Activated naive CD8-positive, alpha-beta T cell treated with anti-CD3 and anti-CD28 coated beads, Interleukin-2, amount 50 U/mL, for 24 hours (primary cell): ENCODE results near the gene RNF145.
A peak's percentile ranks its signal among the peaks of the same experiment; 100 is the strongest.
"Not testable (repeated sequence)": the region's sequence is repeated elsewhere in the genome, so short reads cannot be mapped to it uniquely, and the experiment has no call there.

Experiments used
- ATAC-seq: fragments of 150-1000 bp; cut with Tn5 transposase; one replicate; pipeline ENCODE4 v1.10.0; 2021
- DNase-seq: peaks from one replicate; pipeline ENCODE4 v3.0.0; 2021
- H3K27ac Mint-ChIP-seq: one replicate; pipeline ENCODE4 v1.8.0; 2021; ENCODE audit warnings: mild to moderate bottlenecking, mixed read lengths
- H3K27me3 Mint-ChIP-seq: one replicate; pipeline ENCODE4 v1.8.0; 2021; ENCODE audit warnings: mixed read lengths
- H3K36me3 Mint-ChIP-seq: one replicate; pipeline ENCODE4 v1.8.0; 2021; ENCODE audit warnings: low read depth, mixed read lengths
- H3K4me1 Mint-ChIP-seq: one replicate; pipeline ENCODE4 v1.8.0; 2021; ENCODE audit warnings: mixed read lengths
- H3K4me3 Mint-ChIP-seq: one replicate; pipeline ENCODE4 v1.8.0; 2021; ENCODE audit warnings: mild to moderate bottlenecking, moderate library complexity, mixed read lengths
- H3K9me3 Mint-ChIP-seq: one replicate; pipeline ENCODE4 v1.8.0; 2021; ENCODE audit warnings: mixed read lengths

The RNF145 gene

DNA sequence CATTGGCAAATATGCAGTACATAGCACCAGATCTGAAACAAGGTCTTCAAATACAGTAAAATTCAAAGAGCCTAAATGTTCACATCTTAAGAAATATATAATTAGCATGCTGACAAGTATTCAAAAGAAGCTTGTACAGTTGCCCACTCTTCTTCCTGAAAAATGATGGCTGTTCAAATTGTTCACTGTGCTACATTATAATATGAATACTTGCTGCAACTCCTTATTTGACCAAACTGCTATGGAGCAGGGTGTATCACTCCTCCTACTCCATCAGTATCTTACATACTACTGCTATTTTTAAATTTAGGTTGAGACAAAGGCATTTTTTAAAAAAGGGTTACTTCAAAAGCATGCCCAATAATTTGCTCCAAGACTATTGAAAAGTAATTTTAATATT lies 39.3 kb downstream of the RNF145 start:
- ATAC-seq: no peak
- DNase-seq: no peak
- peaks cover 46% of the 10 kb centered on the region for H3K36me3 Mint-ChIP-seq
- H3K4me3 Mint-ChIP-seq: no peak overlapping the region
- H3K27ac Mint-ChIP-seq: no peak overlapping the region
- no peaks in the 10 kb centered on the region for H3K9me3 Mint-ChIP-seq
- H3K27me3 Mint-ChIP-seq: no peaks in the 10 kb centered on the region
- peaks cover 32% of the 10 kb centered on the region for H3K4me1 Mint-ChIP-seq

DNA sequence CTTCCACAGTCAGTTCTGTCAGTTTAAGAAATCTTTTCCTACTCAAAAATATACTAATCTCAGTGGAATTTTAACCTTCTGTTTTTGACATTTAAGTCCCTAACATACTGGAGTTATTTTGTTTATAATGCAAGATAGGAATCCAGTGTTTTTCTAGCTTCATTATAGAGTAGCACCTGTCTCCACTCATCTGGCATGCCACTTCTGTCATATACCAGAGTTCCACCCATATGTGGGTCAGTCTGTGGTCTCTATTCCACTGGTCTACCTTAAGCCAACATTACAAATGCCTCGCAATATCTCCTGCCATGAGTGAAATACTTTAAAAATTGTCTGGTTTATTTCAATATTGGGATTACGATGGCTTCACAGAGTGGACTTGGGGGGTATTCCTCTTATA lies 42.9 kb downstream of the RNF145 start:
- peaks cover 37% of the 10 kb centered on the region for H3K4me1 Mint-ChIP-seq
- no peak for ATAC-seq
- H3K36me3 Mint-ChIP-seq: peaks cover 38% of the 10 kb centered on the region
- no peak for DNase-seq
- H3K4me3 Mint-ChIP-seq: no peak overlapping the region
- H3K27ac Mint-ChIP-seq: peak overlapping the region; percentile 30
- H3K9me3 Mint-ChIP-seq: no peaks in the 10 kb centered on the region
- H3K27me3 Mint-ChIP-seq: no peaks in the 10 kb centered on the region

DNA sequence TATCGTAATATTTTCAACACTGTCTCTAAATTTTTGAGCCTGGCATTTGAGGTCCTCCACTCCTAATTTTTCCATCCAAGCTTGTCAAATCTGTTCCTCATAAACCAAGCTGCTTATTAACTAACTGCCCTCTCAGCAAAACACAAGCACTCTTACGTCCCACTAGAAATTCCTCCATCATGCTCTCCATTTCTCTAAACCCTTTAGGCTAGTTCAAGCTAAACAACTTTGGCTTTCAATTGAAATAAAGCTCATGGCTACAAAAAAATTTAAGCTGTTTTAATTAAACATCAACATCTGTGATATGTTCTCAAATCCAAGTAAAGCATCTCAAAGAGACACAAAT lies 45.7 kb downstream of the RNF145 start:
- ATAC-seq: no peak
- no peak for DNase-seq
- no peaks in the 10 kb centered on the region for H3K9me3 Mint-ChIP-seq
- peak overlapping the region; percentile 32 for H3K4me3 Mint-ChIP-seq
- peaks cover 54% of the 10 kb centered on the region for H3K4me1 Mint-ChIP-seq
- H3K36me3 Mint-ChIP-seq: peaks cover 51% of the 10 kb centered on the region
- peak overlapping the region; percentile 84 for H3K27ac Mint-ChIP-seq
- no peaks in the 10 kb centered on the region for H3K27me3 Mint-ChIP-seq

DNA sequence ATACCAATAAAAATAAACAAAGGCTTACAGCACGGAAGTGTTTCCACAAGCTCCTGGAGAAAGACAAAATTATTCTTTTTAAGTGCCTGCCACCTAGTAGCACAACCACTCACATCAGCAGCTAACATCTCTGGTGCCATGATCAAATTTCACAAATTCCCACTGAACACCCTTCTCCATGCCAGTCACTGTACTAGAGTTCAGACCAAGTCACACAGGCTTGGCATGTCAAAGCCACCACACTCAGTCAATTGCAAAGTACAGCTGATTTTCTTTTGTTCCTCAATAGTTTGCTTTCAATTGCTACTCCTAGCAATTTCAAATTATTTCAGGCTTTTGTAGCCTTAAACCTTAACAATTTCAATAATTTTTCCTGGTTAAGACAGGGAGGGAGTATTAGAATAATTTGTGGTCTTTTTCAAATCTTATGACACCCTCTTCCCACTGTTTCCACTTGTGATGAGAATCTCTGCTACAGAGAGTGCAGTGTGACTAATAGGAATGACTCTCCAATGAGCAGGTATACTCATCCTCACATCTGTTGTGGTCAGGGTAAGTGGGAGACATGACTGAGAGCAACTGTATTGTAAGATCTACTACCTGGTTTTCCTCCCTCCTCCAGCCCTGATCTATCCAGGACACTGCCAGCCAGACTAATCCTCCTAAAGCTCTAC lies 46.2 kb downstream of the RNF145 start:
- ATAC-seq (peak; percentile 100), DNase-seq (no peak)
- H3K36me3 Mint-ChIP-seq: peaks cover 55% of the 10 kb centered on the region
- peaks cover 58% of the 10 kb centered on the region for H3K4me1 Mint-ChIP-seq
- no peaks in the 10 kb centered on the region for H3K27me3 Mint-ChIP-seq
- H3K4me3 Mint-ChIP-seq: peak overlapping the region; percentile 32
- H3K27ac Mint-ChIP-seq: peak overlapping the region; percentile 84
- H3K9me3 Mint-ChIP-seq: no peaks in the 10 kb centered on the region

DNA sequence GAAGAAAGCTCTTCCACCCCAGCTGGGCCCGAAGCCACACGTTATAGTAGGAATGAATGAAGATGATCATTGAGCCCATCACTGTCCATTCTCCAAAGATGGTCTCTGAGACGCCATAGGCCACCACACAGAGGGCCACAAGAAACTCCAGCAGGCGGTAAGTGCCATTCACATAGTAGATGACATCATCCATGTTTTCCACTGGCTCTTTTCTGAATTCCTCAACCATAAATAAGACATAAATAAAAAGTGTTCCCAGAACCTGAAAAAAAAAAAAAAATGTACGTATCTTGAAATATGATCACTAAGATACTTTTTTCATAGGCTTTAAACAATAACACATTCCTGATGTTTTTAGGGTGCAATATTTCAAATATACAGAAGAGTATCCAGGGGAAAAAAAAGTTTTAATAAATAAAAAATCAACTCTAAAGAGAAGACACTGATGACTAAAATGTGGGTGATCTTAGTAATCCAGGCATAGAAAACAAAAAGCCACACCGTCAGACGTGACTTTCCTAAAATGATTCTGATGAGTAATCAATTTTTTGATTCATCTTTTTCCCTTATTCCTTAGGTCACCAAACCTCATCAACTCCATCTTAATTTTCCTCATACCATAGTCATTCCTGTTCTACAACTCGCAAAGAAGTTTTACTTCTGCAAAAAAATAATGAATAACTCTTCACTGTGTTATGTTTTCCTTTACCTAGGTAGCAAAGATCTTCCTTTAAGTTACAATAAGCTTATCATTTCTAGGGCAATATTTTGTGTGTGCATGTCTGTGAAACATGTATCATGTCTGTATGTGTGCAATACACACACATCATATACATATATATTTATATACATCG lies 47.8 kb downstream of the RNF145 start:
- H3K36me3 Mint-ChIP-seq: peaks cover 51% of the 10 kb centered on the region
- no peaks in the 10 kb centered on the region for H3K9me3 Mint-ChIP-seq
- no peak for ATAC-seq
- DNase-seq: no peak
- peaks cover 72% of the 10 kb centered on the region for H3K4me1 Mint-ChIP-seq
- no peak overlapping the region for H3K4me3 Mint-ChIP-seq
- H3K27me3 Mint-ChIP-seq: no peaks in the 10 kb centered on the region
- H3K27ac Mint-ChIP-seq: peak overlapping the region; percentile 83

DNA sequence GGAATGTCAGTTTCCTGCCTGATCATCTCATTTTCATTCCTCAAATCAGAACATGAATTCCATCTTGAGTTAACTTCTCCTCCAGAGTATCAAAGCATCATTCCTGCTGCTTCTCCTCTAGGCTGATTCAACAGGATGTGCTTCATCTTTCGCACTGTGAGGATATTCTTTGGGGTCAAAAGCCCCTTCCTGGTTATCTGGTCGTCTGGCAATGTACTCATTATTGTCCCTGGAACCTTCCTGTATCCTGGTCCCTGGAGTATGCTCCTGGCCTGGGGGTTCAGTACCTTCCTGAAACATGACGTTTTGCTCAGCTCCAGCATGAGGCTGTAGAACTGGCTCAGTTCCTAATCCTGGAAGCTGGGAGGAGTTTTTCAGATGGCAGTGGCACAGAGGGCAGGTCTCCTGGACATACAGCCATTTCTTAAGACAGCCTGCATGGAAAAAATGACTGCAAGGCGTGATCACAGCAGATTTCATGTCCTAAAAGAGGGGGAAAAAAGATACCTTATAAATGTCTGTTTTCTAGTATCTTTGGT lies 50.7 kb downstream of the RNF145 start:
- H3K9me3 Mint-ChIP-seq, ATAC-seq, H3K27me3 Mint-ChIP-seq, H3K4me3 Mint-ChIP-seq, DNase-seq: not testable (repeated sequence)
- peaks cover 48% of the 10 kb centered on the region for H3K36me3 Mint-ChIP-seq
- H3K27ac Mint-ChIP-seq: peak overlapping the region; percentile 63
- peaks cover 68% of the 10 kb centered on the region for H3K4me1 Mint-ChIP-seq

DNA sequence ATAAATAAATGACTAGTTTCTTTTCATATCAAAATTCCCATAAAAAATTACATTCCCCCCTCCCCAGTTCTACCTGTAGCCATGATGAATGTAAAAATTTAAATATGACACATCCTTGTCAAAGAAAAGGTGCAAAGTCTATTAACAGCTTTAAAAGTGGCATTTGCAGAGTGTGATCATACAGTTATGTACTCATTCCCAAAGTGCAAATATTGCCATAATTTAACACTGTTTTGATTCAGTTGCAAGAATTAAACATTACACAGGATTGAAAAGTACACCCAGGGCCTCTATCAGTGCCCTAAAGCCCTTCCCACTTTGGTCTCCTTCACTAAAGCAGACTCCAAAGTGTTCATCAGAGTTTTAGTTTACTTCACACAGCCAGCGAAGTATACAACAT lies 51.8 kb downstream of the RNF145 start:
- Mint-ChIP-seq H3K9me3 (no peaks in the 10 kb centered on the region), H3K27ac (peak overlapping the region; percentile 72), H3K4me3 (no peak overlapping the region), H3K27me3 (no peaks in the 10 kb centered on the region), H3K4me1 (peaks cover 57% of the 10 kb centered on the region), H3K36me3 (peaks cover 43% of the 10 kb centered on the region)
- ATAC-seq: no peak
- DNase-seq: no peak

DNA sequence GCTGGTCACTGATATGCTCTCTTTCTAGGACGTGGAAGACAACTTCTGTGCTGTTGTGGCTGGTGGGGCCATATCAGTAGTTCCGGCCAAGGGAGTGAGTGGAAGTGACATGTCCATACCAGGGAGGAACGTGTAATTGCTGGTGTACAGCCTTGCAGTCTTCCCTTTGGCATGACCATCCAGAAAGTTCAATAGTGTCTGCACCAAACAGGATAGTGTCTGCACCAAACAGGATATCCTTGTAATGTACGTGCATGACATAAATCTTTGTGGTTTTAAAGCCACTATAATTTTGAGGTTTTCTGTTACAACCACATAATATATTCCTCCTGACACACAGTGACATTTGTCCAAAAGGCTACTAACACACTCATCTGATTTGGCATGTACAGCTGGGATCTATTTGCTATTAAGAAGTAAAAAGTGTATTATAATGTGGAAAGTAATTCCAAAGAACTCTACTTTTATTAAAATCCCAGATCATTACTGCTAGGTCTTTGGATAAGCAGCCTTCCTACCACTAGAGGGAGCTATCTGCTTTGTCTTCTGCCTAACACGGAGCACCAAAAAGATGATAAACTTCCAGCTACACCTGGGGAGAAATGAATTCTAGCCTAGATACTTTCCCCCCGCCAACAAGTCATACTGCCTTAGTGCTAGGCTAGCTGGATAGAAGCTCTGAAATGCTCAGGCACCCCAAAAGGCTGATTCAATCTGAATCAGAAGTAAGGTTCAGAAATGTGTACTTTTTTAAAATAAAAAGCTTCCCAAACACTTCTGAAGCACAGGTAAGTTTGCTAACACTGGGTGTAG lies 52.7 kb downstream of the RNF145 start:
- H3K4me3 Mint-ChIP-seq: no peak overlapping the region
- ATAC-seq (peak; percentile 78), DNase-seq (no peak)
- peaks cover 38% of the 10 kb centered on the region for H3K36me3 Mint-ChIP-seq
- H3K4me1 Mint-ChIP-seq: peaks cover 52% of the 10 kb centered on the region
- no peaks in the 10 kb centered on the region for H3K27me3 Mint-ChIP-seq
- H3K27ac Mint-ChIP-seq: peak overlapping the region; percentile 72
- no peaks in the 10 kb centered on the region for H3K9me3 Mint-ChIP-seq

DNA sequence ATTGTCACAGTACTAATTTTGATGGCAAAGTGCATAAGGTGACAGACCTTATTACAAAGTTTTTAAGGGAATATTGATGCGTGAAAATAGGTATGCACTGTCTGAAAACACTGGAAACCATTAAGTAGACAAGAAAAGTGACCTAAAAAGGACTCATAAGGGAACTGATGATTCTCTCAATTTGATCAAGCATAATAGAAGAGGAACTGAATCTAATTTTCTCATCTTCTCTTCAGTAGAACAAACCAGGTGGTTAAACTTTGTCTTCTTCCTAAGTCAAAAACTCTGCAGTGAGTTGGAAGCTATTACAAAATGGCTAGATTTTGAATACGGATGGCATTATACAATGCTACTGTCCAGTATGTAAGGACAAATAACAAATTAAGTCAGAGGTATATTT lies 53.4 kb downstream of the RNF145 start:
- Mint-ChIP-seq H3K27me3 (no peaks in the 10 kb centered on the region), H3K9me3 (no peaks in the 10 kb centered on the region), H3K27ac (peak overlapping the region; percentile 72), H3K4me3 (no peak overlapping the region), H3K36me3 (peaks cover 32% of the 10 kb centered on the region), H3K4me1 (peaks cover 46% of the 10 kb centered on the region)
- DNase-seq (no peak), ATAC-seq (no peak)

DNA sequence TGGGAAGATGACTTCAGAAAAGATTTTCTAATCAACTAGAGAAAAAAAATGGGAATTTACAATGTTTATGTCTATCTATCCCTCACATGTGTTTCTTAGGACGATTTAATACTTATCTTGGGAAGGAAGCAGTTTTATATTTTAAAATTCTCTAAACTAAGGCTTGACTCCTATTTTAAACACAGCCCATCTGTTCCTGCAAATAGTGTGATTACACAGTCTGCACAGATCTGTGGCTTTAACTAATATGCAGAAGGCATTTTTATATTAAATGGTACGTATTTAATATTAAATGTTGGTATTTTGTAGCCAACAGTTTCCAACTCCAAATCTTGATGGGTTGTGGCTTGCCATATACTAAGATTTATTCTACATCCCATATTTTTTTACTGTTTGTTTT lies 56.5 kb downstream of the RNF145 start:
- Mint-ChIP-seq H3K4me1 (peaks cover 23% of the 10 kb centered on the region), H3K36me3 (peaks cover 8% of the 10 kb centered on the region), H3K4me3 (no peak overlapping the region), H3K27me3 (peaks cover 2% of the 10 kb centered on the region), H3K27ac (no peak overlapping the region), H3K9me3 (no peaks in the 10 kb centered on the region)
- DNase-seq (no peak), ATAC-seq (no peak)

DNA sequence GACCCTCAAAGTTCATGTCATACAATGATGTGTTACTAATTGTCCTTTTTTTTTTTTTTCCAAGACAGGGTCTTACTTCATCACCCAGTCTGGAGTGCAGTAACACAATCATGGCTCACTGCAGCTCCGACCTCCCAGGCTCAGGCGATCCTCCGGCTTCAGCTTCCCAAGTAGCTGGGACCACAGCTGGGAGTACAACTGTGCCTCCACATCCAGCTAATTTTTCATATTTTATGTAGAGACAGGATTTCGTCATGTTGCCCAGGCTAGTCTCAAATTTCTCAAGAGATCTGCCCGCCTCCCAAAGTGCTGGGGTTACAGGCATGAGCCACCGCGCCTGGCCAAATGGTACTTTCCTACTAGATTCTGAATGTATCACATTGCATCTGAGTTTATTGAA lies 60.3 kb downstream of the RNF145 start:
- Mint-ChIP-seq H3K27me3 (peaks cover 2% of the 10 kb centered on the region), H3K27ac (no peak overlapping the region)

DNA sequence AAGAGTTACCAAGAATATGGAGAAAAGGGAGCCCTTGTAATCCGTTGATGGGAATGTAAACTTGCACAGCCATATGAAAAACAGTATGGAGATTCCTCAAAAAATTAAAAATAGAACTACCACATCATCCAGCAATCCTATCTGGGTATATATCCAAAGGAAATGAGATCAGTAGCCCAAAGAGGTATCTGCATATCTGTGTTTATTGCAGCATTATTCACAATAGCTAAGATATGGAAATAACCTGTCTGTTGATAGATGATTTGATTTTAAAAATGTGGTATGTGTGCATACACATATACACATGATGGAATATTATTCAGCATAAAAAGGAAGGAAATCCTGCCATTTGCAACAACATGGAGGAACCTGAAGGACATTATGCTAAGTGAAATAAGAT lies 61.4 kb downstream of the RNF145 start:
- no peak overlapping the region for H3K4me3 Mint-ChIP-seq
- peaks cover 3% of the 10 kb centered on the region for H3K9me3 Mint-ChIP-seq
- ATAC-seq (no peak), DNase-seq (no peak)
- H3K36me3 Mint-ChIP-seq: peaks cover 2% of the 10 kb centered on the region
- H3K27me3 Mint-ChIP-seq: peaks cover 10% of the 10 kb centered on the region
- no peaks in the 10 kb centered on the region for H3K4me1 Mint-ChIP-seq
- H3K27ac Mint-ChIP-seq: no peak overlapping the region

More for the DNA sequence above, 60.3 kb downstream of the RNF145 start:
- ATAC-seq (no peak), DNase-seq (no peak)
- Mint-ChIP-seq H3K36me3 (peaks cover 2% of the 10 kb centered on the region), H3K4me3 (no peak overlapping the region), H3K9me3 (peaks cover 3% of the 10 kb centered on the region), H3K4me1 (no peaks in the 10 kb centered on the region)

DNA sequence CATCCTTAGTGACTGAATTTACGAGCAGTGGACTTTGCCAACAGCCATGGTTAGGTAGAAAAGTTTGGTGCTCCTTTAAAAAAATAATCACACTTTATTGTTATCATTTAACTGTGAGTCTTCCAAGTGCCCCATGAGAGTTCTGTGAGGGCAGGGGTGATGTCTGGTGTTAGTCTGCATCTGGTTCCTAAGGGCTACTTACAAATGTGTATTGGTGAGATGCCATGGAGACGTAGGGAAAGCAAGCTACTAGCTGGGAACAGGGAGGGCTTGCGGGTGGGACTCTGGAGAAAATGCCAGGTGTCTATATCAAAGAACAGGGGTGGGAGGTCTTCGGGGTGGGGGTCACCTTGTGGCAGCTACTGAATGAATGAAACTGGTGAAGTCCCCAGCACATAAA lies 62.5 kb downstream of the RNF145 start:
- H3K9me3 Mint-ChIP-seq: peaks cover 3% of the 10 kb centered on the region
- DNase-seq: no peak
- no peak for ATAC-seq
- H3K4me3 Mint-ChIP-seq: no peak overlapping the region
- H3K27ac Mint-ChIP-seq: no peak overlapping the region
- no peaks in the 10 kb centered on the region for H3K4me1 Mint-ChIP-seq
- peaks cover 14% of the 10 kb centered on the region for H3K27me3 Mint-ChIP-seq
- peaks cover 2% of the 10 kb centered on the region for H3K36me3 Mint-ChIP-seq

DNA sequence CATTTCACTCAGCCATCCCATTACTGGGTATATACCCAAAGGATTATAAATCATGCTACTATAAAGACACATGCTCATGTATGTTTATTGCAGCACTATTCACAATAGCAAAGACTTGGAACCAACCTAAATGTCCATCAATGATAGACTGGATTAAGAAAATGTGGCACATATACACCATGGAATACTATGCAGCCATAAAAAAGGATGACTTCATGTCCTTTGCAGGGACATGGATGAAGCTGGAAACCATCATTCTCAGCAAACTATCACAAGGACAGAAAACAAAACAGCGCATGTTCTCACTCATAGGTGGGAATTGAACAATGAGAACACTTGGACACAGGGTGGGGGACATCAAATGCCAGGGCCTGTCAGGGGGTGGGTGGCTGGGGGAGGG lies 64.2 kb downstream of the RNF145 start:
- H3K4me1 Mint-ChIP-seq, H3K36me3 Mint-ChIP-seq, ATAC-seq: not testable (repeated sequence)

More for the DNA sequence above, 64.2 kb downstream of the RNF145 start:
- H3K27ac Mint-ChIP-seq, H3K4me3 Mint-ChIP-seq, H3K9me3 Mint-ChIP-seq, DNase-seq: not testable (repeated sequence)
- peaks cover 23% of the 10 kb centered on the region for H3K27me3 Mint-ChIP-seq
